ENCODE results near the gene SPCS3.
A peak's percentile ranks its signal among the peaks of the same experiment; 100 is the strongest.

SPCS3 gene

DNA sequence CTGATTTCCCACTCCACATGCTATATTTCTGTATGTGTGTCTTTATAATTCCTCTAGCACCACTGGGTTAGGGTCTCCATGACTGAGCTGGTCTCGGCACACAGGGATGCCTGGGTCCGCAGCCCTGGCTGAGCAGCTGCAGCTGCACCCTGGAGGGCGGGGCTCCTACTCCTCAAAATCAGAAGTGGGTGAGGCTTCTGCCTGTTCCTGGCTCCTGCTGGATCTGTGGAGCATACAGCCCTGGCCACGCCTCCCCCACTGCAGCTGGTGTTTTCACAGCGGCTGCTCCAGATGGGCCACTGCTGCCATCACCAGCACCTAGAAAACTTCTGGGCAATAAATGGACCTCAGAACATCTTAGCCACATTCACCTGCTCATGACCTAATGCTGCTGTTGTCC, 30.9 kb downstream of the SPCS3 start:
- peak; percentile 35 for DNase-seq (ENCODE audit: low spot score)

DNA sequence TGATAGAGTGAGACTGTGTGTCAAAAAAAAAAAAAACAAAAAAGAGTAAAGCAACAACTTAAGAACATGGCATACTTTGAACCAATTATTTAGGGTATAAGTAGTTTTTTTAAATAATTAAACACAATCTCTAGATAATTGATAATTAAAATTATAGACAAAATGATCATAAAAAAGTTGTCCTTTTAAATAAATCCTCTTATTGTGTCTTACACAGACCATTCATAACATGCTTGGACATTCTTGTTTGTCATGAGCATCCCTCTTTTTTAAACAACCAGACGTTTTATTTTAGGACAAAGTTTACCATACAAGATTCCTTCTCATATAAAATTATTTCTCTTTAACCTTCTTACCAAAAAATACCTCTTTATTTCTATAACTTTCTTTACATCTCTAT, 35.1 kb downstream of the SPCS3 start:
- no peak for DNase-seq (ENCODE audit: low spot score)

DNA sequence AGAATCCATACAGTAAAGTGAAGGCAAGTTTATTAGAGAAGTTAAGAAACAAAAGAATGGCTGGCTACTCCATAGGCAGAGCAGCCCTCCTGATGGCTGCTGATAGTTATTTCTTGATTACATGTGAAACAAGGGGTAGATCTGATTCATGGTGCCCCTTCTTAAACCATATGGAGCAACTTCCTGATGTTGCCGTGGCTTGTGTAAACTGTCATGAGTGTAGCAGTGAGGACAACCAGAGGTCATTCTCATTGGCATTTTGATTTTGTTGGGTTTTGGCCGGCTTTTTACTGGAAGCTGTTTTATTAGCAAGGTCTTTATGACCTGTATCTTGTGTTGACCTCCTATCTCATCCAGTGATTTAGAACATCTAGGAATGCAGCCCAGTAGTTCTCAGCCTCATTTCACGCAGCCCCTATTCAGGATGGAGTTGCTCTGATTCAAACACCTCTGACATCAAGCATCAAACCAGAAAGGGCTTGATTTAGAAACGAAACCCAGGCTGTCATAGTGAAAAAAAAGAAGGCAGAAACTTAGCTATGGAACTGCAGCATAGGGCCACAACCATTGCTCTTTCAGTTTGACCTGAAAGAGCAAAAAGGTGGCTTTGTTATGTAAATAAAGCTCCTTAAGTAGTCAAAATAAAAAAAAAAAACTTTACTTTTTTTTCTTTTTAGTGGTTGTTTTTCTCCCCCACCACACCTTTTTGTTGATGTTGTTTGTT, 37.8 kb downstream of the SPCS3 start:
- no peak for DNase-seq (ENCODE audit: low spot score)

DNA sequence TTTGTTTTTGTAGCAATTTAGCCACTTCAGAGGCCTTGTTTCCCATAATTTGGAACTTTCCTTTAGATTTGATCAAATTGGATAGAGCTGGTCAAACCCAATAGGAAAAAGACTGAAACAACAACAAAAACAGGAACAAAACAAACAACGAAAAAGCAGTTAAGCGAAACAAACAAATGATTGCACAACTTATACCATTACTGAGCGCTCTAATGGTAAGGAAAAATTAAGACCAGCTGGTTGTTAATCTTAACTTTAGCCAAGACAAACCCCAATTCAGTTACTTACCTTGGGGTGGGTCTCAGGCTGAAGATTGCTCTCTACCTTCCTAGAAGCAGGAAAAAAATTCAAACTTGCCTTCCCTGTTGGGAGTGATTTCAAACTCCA, 38.3 kb downstream of the SPCS3 start:
- no peak for DNase-seq (ENCODE audit: low spot score)

GRCh38 chr4:176359590-176359989, 39.8 kb downstream of the SPCS3 start:
- DNase-seq (ENCODE audit: low spot score): no peak

DNA sequence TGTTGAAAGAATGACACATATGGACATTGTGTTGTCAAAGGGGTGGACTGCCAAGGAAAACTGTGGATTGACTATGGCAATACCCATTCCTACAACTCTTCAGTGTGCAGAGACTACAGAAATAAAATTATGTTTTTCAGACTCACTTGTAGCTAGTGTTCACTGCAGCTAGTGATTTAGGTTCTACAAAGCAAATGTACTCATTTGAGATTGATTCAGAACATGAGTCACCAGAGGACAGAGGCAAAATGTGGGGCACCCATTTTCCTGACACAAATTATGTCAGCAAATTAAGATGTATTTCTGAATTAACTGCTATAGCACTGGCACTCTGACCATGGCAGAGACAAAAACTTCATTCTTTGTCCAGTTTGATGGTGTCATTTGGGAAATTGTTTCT, 40.7 kb downstream of the SPCS3 start:
- DNase-seq (ENCODE audit: low spot score): no peak

- DNase-seq (ENCODE audit: low spot score): no peak
Observed at GRCh38 chr4:176363072-176363471, 43.3 kb downstream of the SPCS3 start.

DNA sequence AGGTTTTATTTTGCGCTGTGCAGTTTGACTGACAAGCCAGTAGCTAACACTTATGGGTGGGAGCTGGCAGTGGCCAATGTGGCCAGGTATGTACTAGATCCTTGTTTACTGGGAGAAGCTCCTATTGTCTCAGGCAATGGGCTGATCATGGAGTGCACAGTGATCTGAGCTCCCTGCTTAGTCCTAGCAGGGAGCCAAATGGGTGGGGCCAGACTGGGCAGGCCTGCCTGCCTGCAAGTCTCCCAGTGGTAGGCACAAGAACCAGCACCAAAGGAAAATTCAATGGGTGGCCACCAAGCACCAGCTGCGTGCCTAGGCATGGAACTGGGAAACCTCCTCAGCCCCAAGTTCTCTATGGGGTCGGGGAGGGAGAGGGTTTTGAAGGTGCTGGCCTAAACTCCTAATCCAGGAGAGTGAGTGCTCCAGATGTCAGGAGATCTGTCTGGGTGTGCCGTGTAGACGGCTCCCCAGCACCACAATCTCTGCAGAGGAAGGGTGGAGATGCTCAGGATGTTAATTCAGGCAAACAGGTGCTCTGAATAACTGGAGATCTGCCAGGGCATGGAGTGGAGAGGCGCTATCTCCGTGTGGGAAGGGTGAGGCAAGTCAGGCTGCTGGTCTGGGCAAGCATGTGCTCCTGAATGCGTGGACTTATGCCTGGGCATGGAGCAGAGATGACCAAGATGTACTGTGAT, 48.2 kb downstream of the SPCS3 start:
- no peak for DNase-seq (ENCODE audit: low spot score)

DNA sequence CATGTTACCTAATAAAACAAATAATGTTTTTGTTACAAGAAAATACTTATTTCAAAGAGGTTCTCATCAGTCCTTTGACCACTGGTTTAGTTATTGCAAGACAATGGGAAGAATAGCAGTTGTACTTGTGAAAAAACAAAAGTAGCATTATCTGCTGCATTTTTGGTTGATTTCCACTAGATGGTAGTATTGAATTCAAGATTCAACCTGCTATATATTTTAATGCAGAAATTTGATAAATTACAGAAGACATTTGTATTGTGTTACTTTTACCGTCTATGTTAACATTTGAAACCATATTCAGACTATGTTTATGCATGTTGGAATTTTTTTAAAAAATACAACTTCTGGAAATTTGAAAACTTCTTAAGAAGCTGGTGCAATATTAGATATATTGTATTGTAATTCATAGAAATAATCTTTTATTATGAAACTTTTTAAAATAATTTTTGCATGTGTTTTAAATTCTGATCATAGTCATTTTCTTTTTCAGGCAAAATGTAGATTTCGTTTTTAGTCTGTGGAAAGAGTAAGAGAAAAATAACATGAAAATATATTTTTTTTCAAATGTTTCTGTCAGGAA, 56.4 kb downstream of the SPCS3 start:
- peak; percentile 71 for DNase-seq (ENCODE audit: low spot score)

DNA sequence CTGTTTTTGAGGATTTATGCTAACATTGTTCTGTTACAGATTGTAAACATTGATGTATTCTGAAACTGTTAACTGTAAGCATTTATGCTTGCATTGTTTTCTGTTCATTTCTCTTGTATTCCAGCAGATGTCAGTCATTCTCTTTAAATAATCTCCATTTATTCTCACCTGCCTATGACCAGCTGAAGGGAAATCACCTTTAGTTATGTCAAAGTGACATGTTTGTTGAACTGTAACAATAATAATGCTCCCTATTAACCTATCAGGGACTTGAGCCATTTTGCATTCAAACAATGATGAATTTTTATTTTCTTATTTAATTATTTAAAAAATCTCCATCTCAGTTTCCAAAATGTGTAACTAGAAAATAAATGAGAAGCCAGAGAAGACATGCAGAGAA, 58.0 kb downstream of the SPCS3 start:
- peak; percentile 62 for DNase-seq (ENCODE audit: low spot score)

DNA sequence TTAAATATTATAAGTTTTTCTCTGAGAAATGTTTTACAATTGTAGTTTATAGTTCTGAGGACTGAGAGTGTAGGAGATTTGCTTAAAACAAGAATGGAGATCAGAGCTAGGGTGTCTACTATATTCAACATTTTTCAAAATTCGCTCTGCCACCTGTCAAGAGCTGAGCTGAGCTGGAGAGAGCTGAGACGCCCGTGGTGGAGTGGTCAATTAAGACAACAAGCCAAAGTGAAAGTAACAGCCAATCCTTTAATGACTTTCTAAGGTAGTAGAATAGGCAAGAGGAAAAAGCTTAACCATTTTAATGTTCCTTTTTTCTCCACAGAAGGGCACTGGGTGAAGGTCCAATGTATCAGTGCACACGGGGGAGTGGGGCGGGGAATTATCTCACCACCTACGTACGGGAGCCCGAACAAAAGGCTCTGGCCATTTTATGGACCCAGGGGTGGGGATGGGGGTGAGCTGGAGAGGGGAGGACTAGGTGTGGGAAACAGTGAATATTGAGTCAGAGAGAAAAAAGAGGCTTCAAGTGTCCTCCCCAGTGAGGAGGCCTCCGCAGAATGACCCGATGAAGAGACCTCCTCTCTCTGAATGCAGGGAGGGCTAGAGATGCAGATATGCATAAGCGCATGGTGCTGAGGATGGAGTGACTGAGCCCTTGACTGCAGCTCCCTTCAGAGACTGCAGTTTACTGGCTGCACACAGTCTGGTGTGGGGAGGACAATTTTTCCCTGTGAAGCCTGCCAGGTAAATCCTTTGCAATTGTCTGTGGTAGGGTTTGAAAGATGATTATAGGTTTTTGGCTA, 60.8 kb downstream of the SPCS3 start:
- DNase-seq (ENCODE audit: low spot score): no peak

All from pons (tissue), 1 donor.